IPS-18a (cell line): ENCODE results near the gene VIT.

Experiments used
- H3K27ac ChIP-seq: one replicate; pipeline ENCODE4 v1.5.1; 2013; ENCODE audit warnings: low read length
- H3K27me3 ChIP-seq: one replicate; pipeline ENCODE4 v1.6.1; 2013; ENCODE audit warnings: mild to moderate bottlenecking, low read length; ENCODE audit not compliant: control insufficient read depth, insufficient read depth
- H3K36me3 ChIP-seq: one replicate; pipeline ENCODE4 v1.6.1; 2013; ENCODE audit warnings: low read depth, low read length; ENCODE audit not compliant: control insufficient read depth
- H3K4me1 ChIP-seq: one replicate; pipeline ENCODE4 v1.6.1; 2013; ENCODE audit warnings: low read depth, low read length; ENCODE audit not compliant: control insufficient read depth
- H3K4me3 ChIP-seq: one replicate; pipeline ENCODE4 v1.5.1; 2013; ENCODE audit warnings: low read length
- H3K9ac ChIP-seq: one replicate; pipeline ENCODE4 v1.6.1; 2013; ENCODE audit warnings: mild to moderate bottlenecking, low read length, moderate library complexity
- H3K9me3 ChIP-seq: one replicate; pipeline ENCODE4 v1.6.1; 2013; ENCODE audit warnings: low read depth, low read length; ENCODE audit not compliant: control insufficient read depth

Gene VIT

GRCh38 chr2:36748166-36748565 is 51.7 kb downstream of the VIT start:
- H3K36me3 ChIP-seq: no peaks in the 10 kb centered on the region
- H3K4me1 ChIP-seq: peaks cover 8% of the 10 kb centered on the region
- H3K27me3 ChIP-seq: no peaks in the 10 kb centered on the region
- no peak overlapping the region for H3K4me3 ChIP-seq
- no peak overlapping the region for H3K27ac ChIP-seq
- H3K9ac ChIP-seq: no peak overlapping the region
- no peaks in the 10 kb centered on the region for H3K9me3 ChIP-seq

DNA sequence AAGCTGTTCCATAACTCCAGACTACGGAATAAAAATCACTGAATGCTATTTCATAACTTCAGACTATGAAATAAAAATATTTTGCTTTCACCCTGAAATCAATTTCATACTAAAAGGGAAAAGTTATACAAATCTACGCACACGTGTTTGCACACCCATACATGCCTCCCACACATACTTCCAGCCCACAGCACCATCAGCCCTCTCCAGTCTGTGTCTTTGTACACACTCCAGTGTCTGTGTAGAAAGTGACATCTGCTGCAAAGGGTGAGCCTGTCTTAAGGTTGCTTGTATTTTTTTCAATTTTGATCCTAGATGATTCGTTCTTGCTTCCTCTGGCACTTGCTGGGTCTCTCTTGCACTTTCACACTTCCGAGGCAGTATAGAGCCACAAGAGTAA is 53.6 kb downstream of the VIT start:
- H3K36me3 ChIP-seq: no peaks in the 10 kb centered on the region
- H3K27me3 ChIP-seq: no peaks in the 10 kb centered on the region
- H3K9me3 ChIP-seq: no peaks in the 10 kb centered on the region
- H3K4me1 ChIP-seq: peaks cover 22% of the 10 kb centered on the region
- H3K27ac ChIP-seq: no peak overlapping the region
- H3K9ac ChIP-seq: no peak overlapping the region
- no peak overlapping the region for H3K4me3 ChIP-seq

DNA sequence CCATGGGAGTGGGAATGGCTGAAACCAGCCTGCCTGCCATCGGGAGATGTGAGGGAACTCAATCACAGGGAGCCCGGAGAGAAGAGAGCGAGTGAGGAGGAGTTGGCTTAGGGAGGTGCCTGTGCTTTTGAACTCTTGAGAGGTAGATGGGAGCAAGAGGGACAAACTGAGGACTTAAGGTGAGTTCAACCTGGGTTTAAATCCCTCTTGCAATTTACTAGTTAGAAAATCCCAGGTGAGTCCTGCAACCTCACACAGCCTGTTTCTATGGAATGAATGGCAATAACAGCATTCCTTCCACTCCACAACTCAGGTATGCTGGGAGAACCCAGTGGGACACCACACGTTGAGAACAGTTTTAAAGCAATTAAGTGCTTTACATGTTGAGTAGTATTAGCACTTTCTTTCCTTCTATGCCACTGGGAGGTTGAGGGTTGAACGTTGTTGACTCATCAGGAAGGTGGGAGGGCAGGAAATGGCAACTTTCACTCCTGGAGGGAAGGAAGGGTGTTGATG is 57.3 kb downstream of the VIT start:
- no peak overlapping the region for H3K27ac ChIP-seq
- no peaks in the 10 kb centered on the region for H3K9me3 ChIP-seq
- H3K4me3 ChIP-seq: no peak overlapping the region
- H3K27me3 ChIP-seq: no peaks in the 10 kb centered on the region
- H3K4me1 ChIP-seq: peaks cover 22% of the 10 kb centered on the region
- no peaks in the 10 kb centered on the region for H3K36me3 ChIP-seq
- no peak overlapping the region for H3K9ac ChIP-seq

- no peak overlapping the region for H3K27ac ChIP-seq
- H3K9ac ChIP-seq: no peak overlapping the region
- no peaks in the 10 kb centered on the region for H3K27me3 ChIP-seq
- H3K4me1 ChIP-seq: peaks cover 22% of the 10 kb centered on the region
- no peak overlapping the region for H3K4me3 ChIP-seq
- H3K9me3 ChIP-seq: no peaks in the 10 kb centered on the region
- no peaks in the 10 kb centered on the region for H3K36me3 ChIP-seq
Observed at GRCh38 chr2:36754578-36754977, 58.1 kb downstream of the VIT start.

DNA sequence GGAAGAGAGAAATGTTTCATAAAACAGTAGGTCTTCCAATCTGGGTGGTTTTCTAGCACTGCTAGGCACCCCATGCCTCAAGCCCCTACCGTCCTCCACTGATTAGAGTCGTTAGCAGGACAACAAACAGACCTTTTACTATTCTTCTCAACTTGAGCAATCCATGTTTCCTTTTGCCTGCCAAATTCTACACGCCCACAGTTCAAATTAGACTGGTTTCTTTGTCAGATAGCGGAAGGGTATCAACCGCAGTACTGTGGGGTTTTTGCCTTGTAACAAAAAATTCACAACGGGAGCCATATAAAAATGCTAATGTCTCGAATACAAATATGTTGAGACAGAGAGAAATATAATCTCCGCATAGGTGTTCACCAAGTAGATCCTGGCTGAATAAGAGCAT is 59.9 kb downstream of the VIT start:
- Histone ChIP-seq H3K4me3 (no peak overlapping the region), H3K9me3 (no peaks in the 10 kb centered on the region), H3K27ac (no peak overlapping the region), H3K9ac (no peak overlapping the region), H3K27me3 (no peaks in the 10 kb centered on the region), H3K4me1 (peaks cover 22% of the 10 kb centered on the region), H3K36me3 (no peaks in the 10 kb centered on the region)

DNA sequence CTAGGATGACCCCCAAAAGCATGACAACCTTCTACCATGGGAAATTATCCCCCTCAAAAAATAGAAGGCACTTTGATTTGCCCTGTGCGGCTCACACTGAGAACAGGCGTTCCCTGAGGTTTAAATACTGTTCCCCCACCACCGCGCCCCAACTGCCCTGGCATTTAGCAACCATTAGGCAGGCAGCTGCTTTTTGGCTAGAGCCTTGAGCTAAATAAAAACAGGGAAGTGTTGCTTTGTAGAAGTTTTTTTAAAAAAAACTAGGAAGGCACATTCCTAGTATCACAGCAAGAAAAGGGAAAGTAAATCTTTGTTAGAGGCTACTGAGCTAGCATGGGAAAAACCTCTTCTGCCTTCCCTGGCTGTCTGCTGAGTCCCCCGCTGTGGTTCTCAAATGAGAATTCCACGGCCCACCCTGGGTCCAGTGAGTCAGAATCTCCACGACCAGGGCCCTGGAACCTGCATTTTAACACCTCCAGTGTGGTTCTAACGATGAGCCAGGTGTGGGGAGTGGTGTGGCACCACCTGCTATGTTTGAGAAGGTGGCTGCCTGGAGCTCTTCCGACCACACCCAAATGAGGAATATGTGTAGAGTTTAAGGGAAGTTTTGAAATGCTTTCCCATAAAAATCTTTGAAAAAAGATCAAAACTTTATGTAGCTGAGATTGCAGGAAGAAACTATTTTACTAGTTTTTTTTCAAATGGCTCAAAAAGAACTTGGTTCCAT is 66.4 kb downstream of the VIT start:
- H3K36me3 ChIP-seq: no peaks in the 10 kb centered on the region
- H3K9me3 ChIP-seq: no peaks in the 10 kb centered on the region
- H3K27me3 ChIP-seq: no peaks in the 10 kb centered on the region
- no peak overlapping the region for H3K27ac ChIP-seq
- no peak overlapping the region for H3K4me3 ChIP-seq
- no peaks in the 10 kb centered on the region for H3K4me1 ChIP-seq
- H3K9ac ChIP-seq: no peak overlapping the region

DNA sequence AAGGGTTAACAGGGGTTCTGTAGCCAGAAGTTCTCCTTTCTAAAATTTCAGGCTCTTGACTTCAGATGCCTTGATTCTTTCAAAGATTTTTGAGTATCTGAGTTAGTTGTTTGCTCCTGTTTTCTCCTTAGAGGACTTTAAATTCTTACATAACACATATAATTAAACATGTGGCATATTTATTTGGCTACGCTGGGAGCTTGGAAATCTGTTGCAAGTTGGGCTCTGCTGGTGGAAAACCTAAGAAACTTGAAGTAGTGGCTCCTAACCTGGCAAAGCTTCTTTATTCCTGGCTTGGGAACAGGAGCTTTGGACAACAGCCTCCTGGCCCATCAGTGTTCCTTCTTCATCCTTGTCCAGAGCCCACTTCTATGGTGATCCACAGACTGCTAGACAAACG is 72.6 kb downstream of the VIT start:
- Histone ChIP-seq H3K9ac (no peak overlapping the region), H3K27ac (no peak overlapping the region), H3K9me3 (no peaks in the 10 kb centered on the region), H3K4me1 (no peaks in the 10 kb centered on the region), H3K27me3 (no peaks in the 10 kb centered on the region), H3K4me3 (no peak overlapping the region), H3K36me3 (no peaks in the 10 kb centered on the region)

DNA sequence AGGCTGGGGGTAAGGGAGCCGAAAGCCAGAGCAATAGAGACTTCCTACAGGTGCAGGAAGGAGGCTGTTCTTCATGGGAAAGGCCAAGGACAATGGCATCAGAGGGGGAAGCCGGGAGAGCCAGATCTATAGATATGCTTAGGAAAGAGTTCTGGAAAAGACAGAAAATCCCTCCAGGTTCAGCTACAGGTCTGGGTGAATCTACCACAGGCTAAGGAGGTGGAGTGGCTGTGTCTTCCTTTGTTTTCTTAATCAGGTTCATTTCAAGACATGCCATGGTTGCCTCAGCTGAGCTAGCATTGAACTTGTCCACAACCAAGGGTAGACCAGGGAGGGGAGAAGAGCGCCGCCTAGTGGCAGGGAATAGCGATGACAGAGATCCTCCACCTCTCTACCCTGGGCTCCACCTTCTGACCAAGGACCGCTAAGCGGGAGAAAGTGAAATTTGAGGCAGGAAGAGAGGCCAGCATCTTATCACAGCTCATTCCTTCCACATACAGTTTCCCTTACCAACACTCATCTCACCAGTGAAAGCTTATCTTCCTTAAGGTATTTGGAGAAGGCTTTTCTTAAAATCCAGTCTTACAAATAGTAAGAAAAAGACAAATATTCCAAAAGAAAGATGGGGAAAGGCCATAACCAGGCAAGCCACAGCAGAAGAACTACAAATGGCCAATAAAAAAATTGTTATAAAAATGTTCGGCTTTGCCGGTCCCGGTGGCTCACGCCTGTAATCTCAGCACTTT is 74.2 kb downstream of the VIT start:
- H3K27ac ChIP-seq: no peak overlapping the region
- H3K4me1 ChIP-seq: no peaks in the 10 kb centered on the region
- H3K9ac ChIP-seq: no peak overlapping the region
- H3K36me3 ChIP-seq: no peaks in the 10 kb centered on the region
- no peaks in the 10 kb centered on the region for H3K9me3 ChIP-seq
- no peak overlapping the region for H3K4me3 ChIP-seq
- H3K27me3 ChIP-seq: no peaks in the 10 kb centered on the region

DNA sequence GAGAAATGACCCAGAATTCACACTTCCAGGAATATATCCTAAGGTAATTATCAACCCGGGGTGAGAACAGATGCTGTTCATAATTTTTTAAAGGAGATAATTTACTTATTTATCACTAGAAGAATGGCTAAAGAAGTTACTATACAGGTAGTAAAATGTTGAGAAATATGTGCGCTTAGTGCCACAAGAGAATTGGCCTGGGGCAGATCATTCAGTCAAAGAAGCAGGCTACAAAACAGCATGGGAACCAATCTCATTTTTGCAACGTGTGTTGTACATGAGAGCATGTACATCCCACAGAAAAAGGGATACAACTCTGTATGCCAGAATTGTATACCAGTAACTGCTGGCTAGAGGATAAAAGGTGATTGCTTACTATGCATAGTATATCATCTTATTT is 75.2 kb downstream of the VIT start:
- Histone ChIP-seq H3K9ac (no peak overlapping the region), H3K9me3 (no peaks in the 10 kb centered on the region), H3K4me1 (no peaks in the 10 kb centered on the region), H3K4me3 (no peak overlapping the region), H3K36me3 (no peaks in the 10 kb centered on the region), H3K27ac (no peak overlapping the region), H3K27me3 (no peaks in the 10 kb centered on the region)

DNA sequence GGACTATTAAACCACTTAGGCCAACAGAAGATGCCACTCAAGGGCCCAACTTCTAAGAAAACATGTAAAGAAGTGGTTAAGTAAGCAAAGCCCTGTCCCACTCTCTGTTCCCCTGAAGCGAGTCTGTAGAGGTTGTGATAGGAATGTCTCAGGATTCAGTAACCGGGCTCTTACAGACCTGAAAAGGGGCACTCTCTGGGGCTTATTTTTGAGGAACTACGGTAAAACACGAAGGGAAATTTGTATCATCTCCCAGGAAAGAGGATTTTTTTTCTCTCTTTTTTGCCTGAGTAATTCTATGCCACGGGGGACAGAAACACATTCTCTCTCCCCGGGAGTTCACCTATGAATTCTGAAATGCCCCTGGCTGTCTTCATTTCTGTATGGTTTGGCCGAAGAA is 77.4 kb downstream of the VIT start:
- no peaks in the 10 kb centered on the region for H3K27me3 ChIP-seq
- H3K9me3 ChIP-seq: no peaks in the 10 kb centered on the region
- no peak overlapping the region for H3K9ac ChIP-seq
- H3K27ac ChIP-seq: no peak overlapping the region
- H3K4me1 ChIP-seq: no peaks in the 10 kb centered on the region
- no peak overlapping the region for H3K4me3 ChIP-seq
- H3K36me3 ChIP-seq: no peaks in the 10 kb centered on the region

GRCh38 chr2:36775261-36775660 is 78.8 kb downstream of the VIT start:
- no peak overlapping the region for H3K27ac ChIP-seq
- no peaks in the 10 kb centered on the region for H3K27me3 ChIP-seq
- H3K4me1 ChIP-seq: no peaks in the 10 kb centered on the region

DNA sequence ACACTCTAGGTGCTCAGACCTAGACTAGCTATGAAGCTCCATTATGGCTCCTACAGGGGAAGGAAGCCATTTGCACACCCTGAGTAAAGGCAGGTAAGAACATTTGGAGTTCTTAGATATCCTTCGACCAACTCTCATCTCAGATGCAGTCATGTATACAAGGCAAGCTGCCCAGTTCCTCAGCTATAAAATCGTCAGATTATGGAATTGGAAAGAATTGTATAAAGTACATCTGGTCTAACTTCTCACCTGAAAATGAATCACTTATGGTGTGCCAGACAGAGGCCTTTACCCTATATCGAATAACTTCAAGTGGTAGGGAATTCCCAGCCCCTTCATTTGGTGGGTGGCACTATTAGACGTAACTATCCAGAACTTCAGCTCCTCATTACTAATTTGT is 79.3 kb downstream of the VIT start:
- no peaks in the 10 kb centered on the region for H3K36me3 ChIP-seq
- H3K9me3 ChIP-seq: no peaks in the 10 kb centered on the region
- no peaks in the 10 kb centered on the region for H3K27me3 ChIP-seq
- peaks cover under 1% of the 10 kb centered on the region for H3K4me1 ChIP-seq
- H3K9ac ChIP-seq: no peak overlapping the region
- no peak overlapping the region for H3K27ac ChIP-seq
- no peak overlapping the region for H3K4me3 ChIP-seq

More at GRCh38 chr2:36775261-36775660, 78.8 kb downstream of the VIT start:
- no peak overlapping the region for H3K9ac ChIP-seq
- no peaks in the 10 kb centered on the region for H3K9me3 ChIP-seq
- no peak overlapping the region for H3K4me3 ChIP-seq
- H3K36me3 ChIP-seq: no peaks in the 10 kb centered on the region
